Measurements from ENCODE around the gene PLIN5. TPM values are rescaled to one million over a fixed set of nuclear protein-coding genes. Genes with fewer than 3 reads are reported as not detected.

Gene PLIN5
- polyA plus RNA-seq, 1 donor (not counting 4 experiments of a cell fraction or from before 2014, with no cell fraction given): not detected

- FAIRE-seq: no peak
- dilution Hi-C loops (cut with MboI; ENCODE audit: extremely low pct_ligation_motif_present, low sequenced_read_pairs): no loop called here
- Histone ChIP-seq H2AFZ (ENCODE audit: control insufficient read depth, low read length) (no peak overlapping the region), H3K36me3 (ENCODE audit: control insufficient read depth in 2 of 2, extremely low read depth in 1 of 2, insufficient read depth in 2 of 2, low read length in 2 of 2) (no peaks in the 10 kb centered on the region), H4K20me1 (ENCODE audit: control insufficient read depth, extremely low read depth, insufficient read depth, low read length) (no peaks in the 10 kb centered on the region), H3K27ac (ENCODE audit: control insufficient read depth, insufficient read depth, low read length) (no peak overlapping the region), H3K9me3 (ENCODE audit: control insufficient read depth, low read depth, low read length) (no peaks in the 10 kb centered on the region), H3K4me1 (ENCODE audit: control insufficient read depth, extremely low read depth, insufficient read depth, low read length) (no peaks in the 10 kb centered on the region), H3K9me1 (ENCODE audit: control insufficient read depth, extremely low read depth, insufficient read depth, low read length) (no peaks in the 10 kb centered on the region), H3K4me3 (ENCODE audit: control insufficient read depth in 2 of 3, extremely low read depth in 1 of 3, insufficient read depth in 2 of 3, low read depth in 1 of 3, low read length in 3 of 3) (no peak overlapping the region), H3K9ac (ENCODE audit: control insufficient read depth, extremely low read depth, insufficient read depth, low read length) (no peak overlapping the region), H3K79me2 (ENCODE audit: control insufficient read depth, insufficient read depth, low read length) (no peaks in the 10 kb centered on the region), H3K4me2 (ENCODE audit: control insufficient read depth, extremely low read depth, insufficient read depth, low read depth, low read length) (no peak overlapping the region), H3K27me3 (ENCODE audit: control insufficient read depth, extremely low read depth, insufficient read depth, low read length) (peaks cover 9% of the 10 kb centered on the region)
- no peak for TF ChIP-seq EZH2 (IDR thresholded peaks at IDR 0.05; ENCODE audit: low read length)
- TF ChIP-seq, protein P1, sequence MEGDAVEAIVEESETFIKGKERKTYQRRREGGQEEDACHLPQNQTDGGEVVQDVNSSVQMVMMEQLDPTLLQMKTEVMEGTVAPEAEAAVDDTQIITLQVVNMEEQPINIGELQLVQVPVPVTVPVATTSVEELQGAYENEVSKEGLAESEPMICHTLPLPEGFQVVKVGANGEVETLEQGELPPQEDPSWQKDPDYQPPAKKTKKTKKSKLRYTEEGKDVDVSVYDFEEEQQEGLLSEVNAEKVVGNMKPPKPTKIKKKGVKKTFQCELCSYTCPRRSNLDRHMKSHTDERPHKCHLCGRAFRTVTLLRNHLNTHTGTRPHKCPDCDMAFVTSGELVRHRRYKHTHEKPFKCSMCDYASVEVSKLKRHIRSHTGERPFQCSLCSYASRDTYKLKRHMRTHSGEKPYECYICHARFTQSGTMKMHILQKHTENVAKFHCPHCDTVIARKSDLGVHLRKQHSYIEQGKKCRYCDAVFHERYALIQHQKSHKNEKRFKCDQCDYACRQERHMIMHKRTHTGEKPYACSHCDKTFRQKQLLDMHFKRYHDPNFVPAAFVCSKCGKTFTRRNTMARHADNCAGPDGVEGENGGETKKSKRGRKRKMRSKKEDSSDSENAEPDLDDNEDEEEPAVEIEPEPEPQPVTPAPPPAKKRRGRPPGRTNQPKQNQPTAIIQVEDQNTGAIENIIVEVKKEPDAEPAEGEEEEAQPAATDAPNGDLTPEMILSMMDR (optimal IDR thresholded peaks at IDR 0.05 in 1 of 3, IDR thresholded peaks at IDR 0.05 in 1 of 3, conservative IDR thresholded peaks at IDR 0.05 in 1 of 3; ENCODE audit: extremely low read depth in 1 of 3, insufficient read depth in 2 of 3, low read length in 3 of 3): no peak
- DNase-seq (ENCODE audit: low read depth, low spot score): no peak
Measured at GRCh38 chr19:4533835-4534424, 1.1 kb downstream of the PLIN5 start.

- no peaks in the 10 kb centered on the region for H3K9me1 ChIP-seq (ENCODE audit: control insufficient read depth, extremely low read depth, insufficient read depth, low read length)
- no peak overlapping the region for H3K4me2 ChIP-seq (ENCODE audit: control insufficient read depth, extremely low read depth, insufficient read depth, low read depth, low read length)
- no peak for DNase-seq (ENCODE audit: low read depth, low spot score)
- no peaks in the 10 kb centered on the region for H3K4me1 ChIP-seq (ENCODE audit: control insufficient read depth, extremely low read depth, insufficient read depth, low read length)
- dilution Hi-C loops (cut with MboI; ENCODE audit: extremely low pct_ligation_motif_present, low sequenced_read_pairs): no loop called here
- H3K4me3 ChIP-seq (ENCODE audit: control insufficient read depth in 2 of 3, extremely low read depth in 1 of 3, insufficient read depth in 2 of 3, low read depth in 1 of 3, low read length in 3 of 3): no peak overlapping the region
- no peaks in the 10 kb centered on the region for H3K9me3 ChIP-seq (ENCODE audit: control insufficient read depth, low read depth, low read length)
- TF ChIP-seq EZH2 (IDR thresholded peaks at IDR 0.05; ENCODE audit: low read length): no peak
- TF ChIP-seq, protein P1 (optimal IDR thresholded peaks at IDR 0.05 in 1 of 3, IDR thresholded peaks at IDR 0.05 in 1 of 3, conservative IDR thresholded peaks at IDR 0.05 in 1 of 3; ENCODE audit: extremely low read depth in 1 of 3, insufficient read depth in 2 of 3, low read length in 3 of 3): no peak
- H3K27me3 ChIP-seq (ENCODE audit: control insufficient read depth, extremely low read depth, insufficient read depth, low read length): peaks cover 9% of the 10 kb centered on the region
- FAIRE-seq: no peak
- no peak overlapping the region for H2AFZ ChIP-seq (ENCODE audit: control insufficient read depth, low read length)
- H4K20me1 ChIP-seq (ENCODE audit: control insufficient read depth, extremely low read depth, insufficient read depth, low read length): no peaks in the 10 kb centered on the region
- H3K36me3 ChIP-seq (ENCODE audit: control insufficient read depth in 2 of 2, extremely low read depth in 1 of 2, insufficient read depth in 2 of 2, low read length in 2 of 2): no peaks in the 10 kb centered on the region
- H3K9ac ChIP-seq (ENCODE audit: control insufficient read depth, extremely low read depth, insufficient read depth, low read length): no peak overlapping the region
- H3K79me2 ChIP-seq (ENCODE audit: control insufficient read depth, insufficient read depth, low read length): no peaks in the 10 kb centered on the region
- H3K27ac ChIP-seq (ENCODE audit: control insufficient read depth, insufficient read depth, low read length): no peak overlapping the region
Measured at GRCh38 chr19:4533334-4533733, 1.7 kb downstream of the PLIN5 start.

Data from keratinocyte (primary cell).